GM12873 (cell line): Measurements from ENCODE around the gene DENND1B.

Experiments used
- TF ChIP-seq, protein P1 (sequence below): IDR thresholded peaks from 2 replicates; pipeline ENCODE4 v1.5.1; 2012; ENCODE audit warnings: low read depth, mild to moderate bottlenecking, moderate library complexity, low read length, control low read depth; ENCODE audit not compliant: insufficient read depth; ENCODE audit errors: missing control alignments

Gene DENND1B

DNA sequence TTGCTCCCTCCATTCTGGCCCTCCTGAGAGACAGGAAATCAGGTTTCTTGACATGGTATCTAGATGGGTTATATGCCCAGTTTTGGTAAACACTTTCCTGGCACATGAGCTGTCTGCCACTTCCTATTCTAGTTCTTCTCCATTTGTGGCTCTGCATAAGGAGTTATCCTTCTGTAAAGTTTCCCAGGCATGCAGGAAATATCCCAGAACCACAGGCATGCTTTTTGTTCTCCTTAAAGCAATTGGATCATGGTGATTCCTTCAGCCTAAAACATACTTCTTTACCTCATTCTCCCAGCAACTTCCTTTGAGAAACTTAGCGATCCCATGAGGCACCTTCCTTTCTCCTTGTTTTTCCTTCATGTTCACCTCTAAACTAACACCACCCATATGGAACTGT, 307.4 kb downstream of the DENND1B start:
- TF ChIP-seq, protein P1, sequence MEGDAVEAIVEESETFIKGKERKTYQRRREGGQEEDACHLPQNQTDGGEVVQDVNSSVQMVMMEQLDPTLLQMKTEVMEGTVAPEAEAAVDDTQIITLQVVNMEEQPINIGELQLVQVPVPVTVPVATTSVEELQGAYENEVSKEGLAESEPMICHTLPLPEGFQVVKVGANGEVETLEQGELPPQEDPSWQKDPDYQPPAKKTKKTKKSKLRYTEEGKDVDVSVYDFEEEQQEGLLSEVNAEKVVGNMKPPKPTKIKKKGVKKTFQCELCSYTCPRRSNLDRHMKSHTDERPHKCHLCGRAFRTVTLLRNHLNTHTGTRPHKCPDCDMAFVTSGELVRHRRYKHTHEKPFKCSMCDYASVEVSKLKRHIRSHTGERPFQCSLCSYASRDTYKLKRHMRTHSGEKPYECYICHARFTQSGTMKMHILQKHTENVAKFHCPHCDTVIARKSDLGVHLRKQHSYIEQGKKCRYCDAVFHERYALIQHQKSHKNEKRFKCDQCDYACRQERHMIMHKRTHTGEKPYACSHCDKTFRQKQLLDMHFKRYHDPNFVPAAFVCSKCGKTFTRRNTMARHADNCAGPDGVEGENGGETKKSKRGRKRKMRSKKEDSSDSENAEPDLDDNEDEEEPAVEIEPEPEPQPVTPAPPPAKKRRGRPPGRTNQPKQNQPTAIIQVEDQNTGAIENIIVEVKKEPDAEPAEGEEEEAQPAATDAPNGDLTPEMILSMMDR: no peak

DNA sequence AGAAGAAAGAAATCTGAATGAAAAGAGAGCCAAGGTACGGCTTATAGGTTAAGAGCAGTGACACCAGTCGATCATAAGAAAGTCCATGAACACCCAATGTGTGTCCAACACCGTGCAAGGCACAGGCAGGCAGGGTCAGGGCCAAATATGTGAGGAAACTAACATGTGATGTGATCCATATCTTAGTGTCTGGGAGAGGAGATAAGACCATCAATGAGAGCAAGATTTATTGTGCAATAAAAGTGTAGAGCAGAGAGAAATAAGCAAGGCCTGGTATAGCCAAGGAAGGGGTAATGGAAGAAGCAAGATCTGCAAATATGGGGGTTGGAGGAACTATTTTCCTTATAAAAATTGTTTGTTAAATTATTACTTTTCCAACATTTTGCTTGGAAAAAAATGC, 308.5 kb downstream of the DENND1B start:
- TF ChIP-seq, protein P1: no peak

DNA sequence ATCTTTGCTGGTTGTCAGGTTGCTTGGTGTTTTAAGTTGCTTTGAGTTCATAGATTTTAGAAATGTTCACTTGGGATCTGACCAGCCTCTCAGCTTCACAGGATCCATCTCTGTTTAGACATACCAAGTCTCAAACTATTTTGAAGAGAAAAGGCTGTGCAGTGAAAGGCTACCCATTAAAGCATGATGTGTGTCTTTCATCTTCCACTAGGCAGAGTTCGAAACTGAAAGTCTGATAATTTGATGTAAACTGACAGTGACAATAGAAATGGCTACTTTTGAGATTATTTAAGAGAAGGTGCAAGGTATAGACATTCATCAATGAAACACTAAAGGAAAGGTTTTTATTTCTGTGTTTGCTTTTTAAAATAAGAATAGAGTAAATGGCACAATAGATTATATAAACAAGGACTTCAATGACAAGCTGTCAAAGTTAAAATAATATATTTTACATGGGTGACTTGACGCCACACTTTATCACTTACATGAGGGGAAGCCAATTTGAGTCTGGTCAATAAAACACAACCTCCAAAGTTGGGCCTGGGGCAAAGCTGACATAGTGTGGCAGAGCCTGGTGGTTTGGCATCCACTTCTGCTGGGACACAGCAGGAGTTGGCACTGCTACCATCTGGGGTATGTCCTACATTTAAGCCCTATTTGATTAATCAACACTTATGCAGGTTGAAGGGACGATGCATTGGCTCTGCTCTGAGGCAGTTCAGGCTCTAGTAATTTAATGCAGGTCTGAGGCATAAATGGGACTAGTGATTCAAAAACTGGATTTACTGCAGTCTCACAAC, 309.6 kb downstream of the DENND1B start:
- TF ChIP-seq, protein P1: no peak

DNA sequence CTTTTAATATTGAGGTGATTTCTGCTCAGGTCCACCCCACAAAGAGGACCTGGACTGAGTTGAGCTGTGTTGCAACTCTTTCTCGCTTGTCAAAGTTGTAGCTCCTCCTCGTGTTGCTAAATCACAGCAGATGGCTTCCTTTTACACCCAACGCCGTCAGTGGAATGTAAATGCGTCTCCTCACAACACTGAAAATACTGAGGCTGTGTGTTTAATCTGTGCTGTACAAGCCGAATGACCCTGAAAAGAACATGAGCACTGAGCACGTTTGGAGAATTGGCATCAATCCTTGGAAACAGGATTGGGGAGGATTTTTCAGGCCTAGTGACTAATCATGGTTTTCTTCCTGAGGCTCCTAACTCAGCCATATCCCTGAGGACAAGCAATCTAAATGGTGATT, 311.2 kb downstream of the DENND1B start:
- TF ChIP-seq, protein P1: no peak

DNA sequence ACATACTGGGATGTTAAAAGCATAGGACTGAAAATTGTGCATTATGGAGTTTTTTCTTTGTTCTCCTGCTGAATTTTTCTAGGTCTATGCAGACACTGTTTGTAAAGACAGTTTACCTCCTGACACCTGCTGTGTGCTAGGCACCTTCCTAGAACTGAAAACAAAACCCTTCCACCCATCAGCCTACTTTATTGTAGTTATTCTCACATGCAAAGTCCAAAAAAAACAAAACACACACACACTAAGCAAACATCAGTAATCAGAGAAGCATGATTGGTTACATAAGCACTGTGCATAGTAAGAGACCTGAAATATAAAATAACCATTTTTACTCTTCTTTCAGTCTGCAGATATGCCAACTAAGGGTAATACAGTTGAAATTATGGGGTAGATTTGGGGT, 312.1 kb downstream of the DENND1B start:
- TF ChIP-seq, protein P1: no peak

DNA sequence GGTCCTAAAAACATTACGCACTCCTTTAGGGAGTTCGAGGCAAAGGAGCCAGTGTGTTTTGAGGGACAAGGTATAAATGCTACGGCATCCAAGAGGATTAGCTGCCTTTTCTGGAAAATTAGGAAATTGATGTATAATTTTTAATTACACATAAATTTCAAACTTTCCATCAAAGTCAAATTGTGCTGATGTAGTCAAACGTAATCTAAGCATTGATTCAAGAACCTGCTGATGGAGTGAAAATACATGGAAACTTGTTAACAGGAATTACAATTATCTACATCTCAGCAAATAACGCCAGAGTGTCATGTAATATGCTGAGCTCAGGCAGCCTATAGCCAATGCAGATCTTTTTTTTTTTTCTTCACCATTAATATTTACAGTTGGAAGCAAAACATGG, 312.7 kb downstream of the DENND1B start:
- TF ChIP-seq, protein P1: no peak
